Endothelial cell of umbilical vein (primary cell): ENCODE data around the gene CHD9. TPM values are rescaled to one million over a fixed set of nuclear protein-coding genes. Genes with fewer than 3 reads are reported as not detected.

ENCODE experiments used
- BruUV-seq: library from RNA; stranded (reverse); fragments of 400-500 nt; replicated peaks from 2 replicates; lab custom pipeline; 2021; lab: Mats Ljungman, UMichigan
- CTCF ChIA-PET: fragments of 300-600, 350-600 bp; sonication (Branson Sonifier 250); formaldehyde crosslinking; loops from one replicate; lab custom pipeline; 2021; ENCODE audit warnings: antibody characterized with exemption, inconsistent platforms; lab: Charles Lee
- POLR2A ChIA-PET: fragments of 300-600, 350-600 bp; sonication (Branson Sonifier 250); formaldehyde crosslinking; loops from one replicate; lab custom pipeline; 2021; ENCODE audit warnings: antibody characterized with exemption, inconsistent platforms; lab: Charles Lee
- DNase-seq: peaks from one replicate; pipeline ENCODE4 v3.0.0-alpha.2; 2011; ENCODE audit warnings: low read depth, low spot score
- FAIRE-seq: peaks from 2 replicates; lab custom pipeline; 2011; peaks lifted over from hg19 to GRCh38; lab: Jason Lieb, UNC
- H2AFZ ChIP-seq: 2 replicates; pipeline ENCODE4 v1.6.0; 2012; ENCODE audit warnings: low read depth, low read length, control low read depth, inconsistent platforms
- H3K27ac ChIP-seq: 2 replicates; pipeline ENCODE4 v1.5.1; 2011; ENCODE audit warnings: low read depth, mild to moderate bottlenecking, control low read depth, low read length, moderate library complexity; ENCODE audit not compliant: insufficient read depth
- H3K27me3 ChIP-seq, 2 experiments: 2 replicates each; pipeline versions ENCODE4 v1.6.0 to v1.6.1; 2011; ENCODE audit warnings: low read length in 2 of 2, mixed read lengths in 1 of 2; ENCODE audit not compliant: control insufficient read depth in 2 of 2, insufficient read depth in 2 of 2
- H3K36me3 ChIP-seq, 2 experiments: 2 replicates in 1 of 2; 3 replicates in 1 of 2; pipeline ENCODE4 v1.5.1; 2011; ENCODE audit warnings: low read length in 2 of 2, mild to moderate bottlenecking in 1 of 2, moderate library complexity in 1 of 2; ENCODE audit not compliant: control insufficient read depth in 2 of 2, insufficient read depth in 2 of 2; ENCODE audit errors: extremely low read depth in 1 of 2
- H3K4me1 ChIP-seq: 3 replicates; pipeline ENCODE4 v1.5.1; 2011; ENCODE audit warnings: mild to moderate bottlenecking, low read length; ENCODE audit not compliant: control insufficient read depth, insufficient read depth; ENCODE audit errors: extremely low read depth
- H3K4me2 ChIP-seq: 2 replicates; pipeline ENCODE4 v1.6.1; 2011; ENCODE audit warnings: low read length, control low read depth, mixed read lengths; ENCODE audit not compliant: insufficient read depth
- H3K4me3 ChIP-seq, 3 experiments: fragments of 200-600 bp in 1 of 3; sonication (generic), shearing (Covaris generic) in 1 of 3; replicated peaks in 1 of 3; 2 replicates each; pipeline ENCODE4 v1.5.1; 2011 to 2016; ENCODE audit warnings: control low read depth in 3 of 3, low read length in 3 of 3, mild to moderate bottlenecking in 2 of 3, inconsistent platforms in 1 of 3, low read depth in 1 of 3, moderate library complexity in 1 of 3; ENCODE audit not compliant: insufficient read depth in 1 of 3
- H3K79me2 ChIP-seq: 2 replicates; pipeline ENCODE4 v1.6.0; 2012; ENCODE audit warnings: low read length, inconsistent platforms; ENCODE audit not compliant: control insufficient read depth, insufficient read depth
- H3K9ac ChIP-seq: replicated peaks from 2 replicates; pipeline ENCODE3; 2011; ENCODE audit warnings: low read length, control low read depth; ENCODE audit not compliant: insufficient read depth; ENCODE audit errors: extremely low read depth
- H3K9me1 ChIP-seq: replicated peaks from 3 replicates; pipeline ENCODE4 v1.6.0; 2011; ENCODE audit warnings: mild to moderate bottlenecking, low read length; ENCODE audit not compliant: control insufficient read depth, insufficient read depth; ENCODE audit errors: extremely low read depth
- H3K9me3 ChIP-seq: replicated peaks from 2 replicates; pipeline ENCODE4 v1.5.1; 2012; ENCODE audit warnings: low read length, inconsistent platforms; ENCODE audit not compliant: control insufficient read depth, insufficient read depth
- H4K20me1 ChIP-seq: replicated peaks from 2 replicates; pipeline ENCODE3; 2011; ENCODE audit warnings: mild to moderate bottlenecking, low read length; ENCODE audit not compliant: control insufficient read depth, insufficient read depth; ENCODE audit errors: extremely low read depth
- CTCF ChIP-seq, 2 donors: IDR thresholded peaks; 1 replicate in 1 of 2; 2 replicates in 1 of 2; pipeline ENCODE4 v1.5.1; 2011; ENCODE audit warnings: low read length in 2 of 2, mild to moderate bottlenecking in 2 of 2, moderate library complexity in 2 of 2, control low read depth in 1 of 2, inconsistent platforms in 1 of 2, low read depth in 1 of 2; ENCODE audit not compliant: insufficient read depth in 1 of 2; ENCODE audit errors: extremely low read depth in 1 of 2
- EZH2 ChIP-seq: IDR thresholded peaks from 2 replicates; pipeline ENCODE4 v1.6.1; 2012; ENCODE audit warnings: borderline replicate concordance, low read depth, mild to moderate bottlenecking, moderate library complexity, low read length, inconsistent platforms; ENCODE audit not compliant: severe bottlenecking
- FOS ChIP-seq: IDR thresholded peaks from 2 replicates; pipeline ENCODE4 v1.6.1; 2011; ENCODE audit warnings: mild to moderate bottlenecking, low read length, moderate library complexity, borderline replicate concordance; ENCODE audit not compliant: insufficient read depth
- GATA2 ChIP-seq: IDR thresholded peaks from 2 replicates; pipeline ENCODE4 v1.7.0; 2011; ENCODE audit warnings: low read depth, mild to moderate bottlenecking, moderate library complexity, mixed read lengths, low read length; ENCODE audit not compliant: insufficient read length, insufficient read depth
- JUN ChIP-seq: IDR thresholded peaks from 2 replicates; pipeline ENCODE4 v1.6.1; 2011; ENCODE audit warnings: borderline replicate concordance, low read depth; ENCODE audit not compliant: insufficient read length, insufficient read depth
- MYC ChIP-seq: IDR thresholded peaks from one replicate; pipeline ENCODE4 v1.6.1; 2011; ENCODE audit warnings: mild to moderate bottlenecking, low read depth, low read length
- POLR2A ChIP-seq: IDR thresholded peaks from 2 replicates; pipeline ENCODE4 v1.6.1; 2012; ENCODE audit warnings: low read depth, mild to moderate bottlenecking, control low read depth, low read length
- POLR2AphosphoS5 ChIP-seq: IDR thresholded peaks from 2 replicates; pipeline ENCODE4 v1.6.1; 2012; ENCODE audit warnings: low read depth, mild to moderate bottlenecking, control low read depth, low read length, moderate library complexity; ENCODE audit not compliant: insufficient read depth
- dilution Hi-C: fragments of 300-500 bp; cut with MboI; formaldehyde crosslinking; loops from one replicate; pipeline ENCODE4 v1.15.0; 2019; ENCODE audit warnings: low sequenced_read_pairs; ENCODE audit not compliant: extremely low pct_ligation_motif_present
- intact Hi-C: fragments of 100-400 bp; cut with micrococcal nuclease; formaldehyde crosslinking; loops from one replicate; pipeline ENCODE4 v1.10.0; 2022
- polyA plus RNA-seq, 4 experiments: library from polyadenylated mRNA; depleted of rRNA in 3 of 4; stranded (reverse) in 3 of 4; unstranded in 1 of 4; fragments of >200 nt; gene quantifications; 2 replicates each; pipeline versions ENCODE4 v1.2.1 to v1.2.3, GENCODE V29; 2011 to 2012; ENCODE audit warnings: missing spikeins in 1 of 4
- total RNA-seq: library from RNA; stranded (reverse); gene quantifications from 2 replicates; pipeline ENCODE4 v1.2.3, GENCODE V29; 2021
- TF ChIP-seq, protein P1 (sequence below): IDR thresholded peaks from 2 replicates; pipeline ENCODE4 v1.6.1; 2011; ENCODE audit not compliant: insufficient read depth, insufficient read length

CHD9 gene
- total and polyA plus RNA-seq, 2 donors (not counting 3 experiments of a cell fraction or from before 2014, with no cell fraction given): 9.9 to 59.2 TPM

GRCh38 chr16:53061701-53062159, 6.9 kb downstream of the CHD9 start:
- TF ChIP-seq JUN: no peak
- H2AFZ ChIP-seq: no peak overlapping the region
- POLR2A ChIA-PET: no interaction called here
- no peaks in the 10 kb centered on the region for H3K27me3 ChIP-seq
- H3K4me1 ChIP-seq: peaks cover 3% of the 10 kb centered on the region
- no peak overlapping the region for H3K4me3 ChIP-seq
- FAIRE-seq (no peak), DNase-seq (no peak)
- H3K36me3 ChIP-seq: no peaks in the 10 kb centered on the region
- H3K9me1 ChIP-seq: no peaks in the 10 kb centered on the region
- H3K27ac ChIP-seq: no peak overlapping the region
- intact Hi-C loops (no loop called here), dilution Hi-C loops (no loop called here)
- H3K4me2 ChIP-seq: no peak overlapping the region
- H3K79me2 ChIP-seq: peaks cover 21% of the 10 kb centered on the region
- no TSS peak for BruUV-seq
- no peak overlapping the region for H3K9ac ChIP-seq
- H3K9me3 ChIP-seq: no peaks in the 10 kb centered on the region
- CTCF ChIA-PET: no interaction called here
- no peaks in the 10 kb centered on the region for H4K20me1 ChIP-seq

DNA sequence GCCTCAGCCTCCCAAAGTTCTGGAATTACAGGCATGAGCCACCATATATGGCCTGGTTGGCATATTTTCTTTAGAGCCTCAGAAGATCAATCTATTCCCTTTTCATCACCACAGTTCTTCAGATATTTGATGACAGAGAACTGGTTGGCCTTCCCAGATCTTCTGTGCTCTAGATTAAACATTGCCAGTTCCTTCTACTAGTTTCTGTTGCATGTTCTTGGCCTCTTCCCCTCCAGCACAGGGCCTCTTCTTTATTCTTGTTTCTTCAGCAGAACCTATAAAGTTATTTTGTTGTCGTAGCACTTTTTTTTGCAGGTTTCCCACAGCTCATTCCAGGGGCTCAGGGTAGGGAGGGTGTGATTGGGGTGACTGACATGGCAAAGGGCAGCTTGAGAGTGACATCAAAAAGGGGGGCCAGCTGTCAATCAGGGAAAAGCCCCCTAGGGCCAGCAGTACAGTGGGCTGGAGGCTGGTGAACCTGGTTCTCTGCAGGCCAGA, 9.3 kb downstream of the CHD9 start:
- H3K36me3 ChIP-seq: no peaks in the 10 kb centered on the region
- DNase-seq: no peak
- no peaks in the 10 kb centered on the region for H3K27me3 ChIP-seq
- intact Hi-C loops (no loop called here), dilution Hi-C loops (no loop called here)
- POLR2A ChIA-PET: no interaction called here
- TF ChIP-seq FOS (no peak), CTCF (IDR thresholded peaks at IDR 0.05; ENCODE audit: extremely low read depth in 1 of 2, insufficient read depth in 1 of 2, low read depth in 1 of 2, low read length in 2 of 2) (no peak), JUN (no peak), POLR2AphosphoS5 (no peak), GATA2 (no peak), EZH2 (no peak), MYC (no peak), POLR2A (no peak)
- TF ChIP-seq, protein P1, sequence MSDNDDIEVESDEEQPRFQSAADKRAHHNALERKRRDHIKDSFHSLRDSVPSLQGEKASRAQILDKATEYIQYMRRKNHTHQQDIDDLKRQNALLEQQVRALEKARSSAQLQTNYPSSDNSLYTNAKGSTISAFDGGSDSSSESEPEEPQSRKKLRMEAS: no peak
- no peak for FAIRE-seq
- H4K20me1 ChIP-seq: no peaks in the 10 kb centered on the region
- H3K9ac ChIP-seq: no peak overlapping the region
- H3K9me3 ChIP-seq: no peaks in the 10 kb centered on the region
- no peak overlapping the region for H3K27ac ChIP-seq
- H3K9me1 ChIP-seq: no peaks in the 10 kb centered on the region
- H3K4me3 ChIP-seq: no peak overlapping the region
- H2AFZ ChIP-seq: no peak overlapping the region
- no TSS peak for BruUV-seq
- CTCF ChIA-PET: interaction anchor here (1.2 to 1.3 kb wide), 3 partner anchors 90 to 156 kb away, joined by 3 read pairs; no protein-coding TSS in a partner anchor
- no peak overlapping the region for H3K4me2 ChIP-seq
- H3K79me2 ChIP-seq: peaks cover 15% of the 10 kb centered on the region
- peaks cover 2% of the 10 kb centered on the region for H3K4me1 ChIP-seq
